DOHH2 (cell line): ENCODE measurements around the gene LSMEM2.

Source experiments
- EZH2phosphoT487 ChIP-seq: fragments of 200-600 bp; sonication (generic); IDR thresholded peaks from 2 replicates; pipeline ENCODE4 v1.6.1; 2017; ENCODE audit warnings: borderline replicate concordance, mild to moderate bottlenecking, antibody characterized with exemption, low read length, moderate library complexity, mixed read lengths
- TF ChIP-seq, protein P1 (sequence below): fragments of 200-600 bp; sonication (generic); IDR thresholded peaks from one replicate; pipeline ENCODE4 v1.5.1; 2014; ENCODE audit warnings: antibody characterized with exemption, mild to moderate bottlenecking, low read depth, low read length; ENCODE audit not compliant: poor library complexity, severe bottlenecking

- TF ChIP-seq, protein P1, sequence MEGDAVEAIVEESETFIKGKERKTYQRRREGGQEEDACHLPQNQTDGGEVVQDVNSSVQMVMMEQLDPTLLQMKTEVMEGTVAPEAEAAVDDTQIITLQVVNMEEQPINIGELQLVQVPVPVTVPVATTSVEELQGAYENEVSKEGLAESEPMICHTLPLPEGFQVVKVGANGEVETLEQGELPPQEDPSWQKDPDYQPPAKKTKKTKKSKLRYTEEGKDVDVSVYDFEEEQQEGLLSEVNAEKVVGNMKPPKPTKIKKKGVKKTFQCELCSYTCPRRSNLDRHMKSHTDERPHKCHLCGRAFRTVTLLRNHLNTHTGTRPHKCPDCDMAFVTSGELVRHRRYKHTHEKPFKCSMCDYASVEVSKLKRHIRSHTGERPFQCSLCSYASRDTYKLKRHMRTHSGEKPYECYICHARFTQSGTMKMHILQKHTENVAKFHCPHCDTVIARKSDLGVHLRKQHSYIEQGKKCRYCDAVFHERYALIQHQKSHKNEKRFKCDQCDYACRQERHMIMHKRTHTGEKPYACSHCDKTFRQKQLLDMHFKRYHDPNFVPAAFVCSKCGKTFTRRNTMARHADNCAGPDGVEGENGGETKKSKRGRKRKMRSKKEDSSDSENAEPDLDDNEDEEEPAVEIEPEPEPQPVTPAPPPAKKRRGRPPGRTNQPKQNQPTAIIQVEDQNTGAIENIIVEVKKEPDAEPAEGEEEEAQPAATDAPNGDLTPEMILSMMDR, result no peak
- no peak for TF ChIP-seq EZH2phosphoT487
These were observed 10.2 kb downstream of the LSMEM2 start for GRCh38 chr3:50289130-50289529.
